NCI-H1048 (cell line): ENCODE data around the gene MTR.
"Not testable (repeated sequence)": the region's sequence is repeated elsewhere in the genome, so short reads cannot be mapped to it uniquely, and the experiment has no call there.

Experiments
- DNase-seq: peaks from one replicate; lab custom pipeline; 2025; lab: John Stamatoyannopoulos, UW

Gene MTR

DNA sequence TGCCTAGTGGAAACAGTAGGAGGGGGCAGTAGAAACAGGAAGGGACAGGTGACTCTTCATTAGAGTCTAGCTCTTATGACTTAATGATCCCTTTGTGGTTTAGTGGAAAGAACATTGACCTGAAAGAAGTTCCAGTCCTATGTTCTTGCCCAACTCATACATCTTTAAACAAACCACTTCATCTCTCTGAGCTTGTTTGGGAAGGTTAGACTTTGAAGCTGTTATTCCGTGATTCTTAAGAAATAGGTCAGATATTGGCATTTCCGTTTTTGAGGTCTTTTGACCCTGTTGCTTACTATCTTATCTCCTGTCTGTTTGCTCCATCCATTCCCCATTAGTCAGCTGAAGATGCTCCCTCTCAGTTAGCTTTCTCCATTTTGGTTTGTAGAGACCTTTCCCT lies 38.5 kb downstream of the MTR start:
- DNase-seq, result no peak

DNA sequence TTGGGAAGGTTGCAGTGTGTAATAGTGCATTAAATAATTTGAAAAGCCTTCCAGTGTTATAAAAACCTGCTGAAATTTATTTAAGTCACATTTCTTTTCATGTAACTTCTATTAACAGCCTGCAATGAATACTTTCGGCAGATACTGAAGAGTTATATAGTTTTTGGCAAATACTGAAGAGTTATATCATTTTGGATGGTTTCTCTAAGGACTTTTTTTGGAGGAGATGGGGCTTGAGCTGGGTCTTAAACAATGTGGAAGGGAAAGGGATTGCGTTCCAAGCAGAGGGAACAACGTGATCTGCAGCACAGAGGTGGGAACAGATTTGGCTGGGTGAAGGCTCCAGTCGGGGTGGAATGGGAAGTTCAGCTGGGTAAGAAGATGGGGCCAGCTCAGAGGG lies 39.8 kb downstream of the MTR start:
- DNase-seq, result no peak

DNA sequence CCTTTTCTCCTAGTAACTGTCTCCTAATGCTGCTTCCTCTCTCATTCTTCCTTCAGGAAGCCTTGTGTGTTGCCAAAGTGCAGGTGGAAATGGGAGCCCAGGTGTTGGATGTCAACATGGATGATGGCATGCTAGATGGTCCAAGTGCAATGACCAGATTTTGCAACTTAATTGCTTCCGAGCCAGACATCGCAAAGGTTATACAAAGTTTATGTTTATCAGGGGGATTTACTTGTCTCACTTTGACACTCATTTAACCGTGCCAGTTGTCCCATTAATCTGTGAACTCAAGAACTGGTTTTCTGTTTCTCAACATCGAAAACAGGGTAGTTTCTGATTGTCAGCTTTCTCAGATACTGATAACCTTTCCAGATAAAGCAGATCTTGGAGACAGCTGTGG lies 40.4 kb downstream of the MTR start:
- no peak for DNase-seq

DNA sequence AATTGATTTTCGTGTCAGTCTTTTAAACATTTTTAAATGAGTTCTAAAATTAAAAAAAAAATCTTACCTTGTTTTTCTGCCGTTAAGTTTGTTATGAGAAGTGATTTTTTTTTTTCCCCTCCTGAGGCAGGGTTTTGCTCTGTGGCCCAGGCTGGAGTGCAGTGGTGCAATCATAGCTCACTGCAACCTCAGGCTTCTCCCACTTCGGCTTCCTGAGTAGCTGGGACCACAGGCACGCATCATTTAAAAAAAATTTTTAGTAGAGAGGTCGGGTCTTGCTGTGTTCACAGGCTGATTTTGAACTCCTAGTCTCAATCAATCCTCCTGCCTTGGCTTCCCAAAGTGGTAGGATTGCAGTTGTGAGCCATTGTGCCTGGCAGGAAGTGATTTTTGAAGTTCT lies 41.1 kb downstream of the MTR start:
- no peak for DNase-seq

DNA sequence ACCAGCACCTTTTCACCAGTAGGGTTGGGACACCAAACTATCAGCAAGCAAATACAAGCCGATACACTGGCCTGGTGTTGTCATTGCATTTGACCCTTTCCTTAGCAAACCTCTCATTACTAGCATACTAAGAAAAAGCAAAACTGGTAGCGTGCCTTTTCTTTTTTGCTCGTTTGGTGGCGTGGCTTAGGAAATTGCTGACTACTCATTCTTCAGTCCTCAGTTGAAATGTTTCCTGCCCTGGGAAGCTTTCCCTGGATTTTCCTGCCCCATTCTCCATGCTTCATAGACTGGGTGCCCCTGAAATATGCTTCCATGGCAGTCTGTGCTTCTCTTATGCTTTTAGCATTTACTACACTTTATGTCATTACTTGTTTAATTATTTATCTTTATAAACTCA lies 42.0 kb downstream of the MTR start:
- no peak for DNase-seq

DNA sequence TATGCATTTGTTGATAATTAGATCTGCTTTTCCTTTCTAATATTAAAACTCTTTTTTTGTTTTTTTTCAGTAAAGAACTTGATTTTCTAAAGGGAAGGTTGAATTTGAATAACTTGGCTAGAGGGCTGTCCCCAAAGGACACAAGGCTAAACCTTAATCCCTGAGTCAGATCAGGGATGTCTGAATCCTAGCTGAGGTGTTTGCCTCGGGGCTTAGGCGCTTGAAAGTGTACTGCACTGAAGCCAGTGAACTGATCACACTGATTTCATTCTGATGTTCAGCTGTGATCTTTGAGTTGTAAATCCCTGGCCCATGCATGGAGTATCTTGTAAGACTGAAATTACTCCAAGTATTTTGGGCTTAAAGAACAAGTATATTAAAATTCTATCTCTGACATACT lies 42.8 kb downstream of the MTR start:
- no peak for DNase-seq

DNA sequence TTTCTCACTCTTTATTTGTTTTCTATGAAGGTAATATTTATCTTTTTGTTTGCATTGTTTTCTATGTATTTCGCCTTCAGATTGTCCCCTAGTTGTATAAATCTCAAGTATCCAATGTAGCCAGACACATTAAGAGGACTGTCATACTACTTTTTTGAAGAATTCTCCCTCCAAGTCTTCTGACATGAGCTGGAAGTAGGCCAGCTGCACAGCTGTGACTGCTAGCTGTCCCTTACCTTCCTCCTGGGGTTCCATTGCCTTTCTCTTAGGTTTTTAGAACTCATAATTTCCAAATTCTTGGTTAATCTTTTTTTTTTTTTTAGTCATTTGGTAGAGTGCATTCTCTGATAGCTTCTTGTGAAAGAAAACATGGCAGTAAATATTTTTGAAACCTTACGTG lies 46.2 kb downstream of the MTR start:
- no peak for DNase-seq

DNA sequence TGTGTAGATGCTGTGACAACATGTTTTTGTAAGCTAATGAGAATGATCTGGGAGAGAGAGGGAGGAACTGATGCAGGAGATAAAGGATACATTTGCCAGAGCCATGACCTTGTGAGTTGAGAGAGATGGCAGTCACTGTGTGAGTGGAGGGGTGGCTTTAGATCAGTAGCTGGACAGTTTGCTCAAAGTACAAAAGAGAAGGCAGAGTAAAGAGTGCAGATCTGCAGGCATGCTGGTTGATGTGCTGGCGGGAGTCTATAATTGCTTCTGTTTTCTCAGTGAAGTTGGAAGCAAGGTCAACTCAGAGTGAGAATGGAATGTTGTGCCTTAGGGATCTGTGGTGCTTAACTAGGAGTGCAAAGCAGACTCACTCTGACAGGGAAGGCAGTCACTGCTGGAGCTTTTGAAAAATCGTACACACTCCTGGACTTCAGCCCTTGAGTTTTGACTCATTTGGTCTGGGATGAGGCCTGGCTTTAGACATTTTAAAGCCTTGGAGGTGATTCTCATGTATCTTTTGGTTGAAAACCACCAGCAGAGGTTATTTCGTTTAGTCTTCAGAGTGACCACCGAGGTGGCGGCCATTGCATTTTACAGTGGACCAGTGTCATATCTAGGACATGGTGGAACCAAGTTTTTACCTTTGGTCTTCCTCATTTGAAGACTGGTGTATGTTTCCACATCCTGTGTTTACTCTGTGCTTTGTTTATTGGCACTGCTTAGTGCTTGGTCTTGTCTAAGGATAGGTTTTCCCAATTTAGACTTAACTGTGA lies 49.6 kb downstream of the MTR start:
- DNase-seq, result no peak

DNA sequence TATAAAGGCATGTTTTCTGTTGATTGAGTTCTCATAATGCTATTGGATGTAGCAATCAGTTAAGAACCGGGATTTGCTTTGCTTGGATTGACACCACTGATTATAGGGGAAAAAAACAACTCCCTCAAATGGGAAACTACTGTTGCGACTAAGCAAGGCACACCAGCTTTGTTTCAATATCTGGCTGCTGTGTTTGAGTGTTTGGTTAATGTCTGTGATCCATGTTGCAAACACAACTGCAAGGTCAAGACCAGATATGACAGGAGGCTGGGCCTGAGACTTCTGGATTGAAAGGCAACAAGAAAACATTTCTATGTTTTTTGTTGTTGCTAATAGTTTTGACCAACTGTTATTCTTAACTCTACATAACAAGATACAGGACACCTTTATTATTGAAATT lies 50.7 kb downstream of the MTR start:
- no peak for DNase-seq

DNA sequence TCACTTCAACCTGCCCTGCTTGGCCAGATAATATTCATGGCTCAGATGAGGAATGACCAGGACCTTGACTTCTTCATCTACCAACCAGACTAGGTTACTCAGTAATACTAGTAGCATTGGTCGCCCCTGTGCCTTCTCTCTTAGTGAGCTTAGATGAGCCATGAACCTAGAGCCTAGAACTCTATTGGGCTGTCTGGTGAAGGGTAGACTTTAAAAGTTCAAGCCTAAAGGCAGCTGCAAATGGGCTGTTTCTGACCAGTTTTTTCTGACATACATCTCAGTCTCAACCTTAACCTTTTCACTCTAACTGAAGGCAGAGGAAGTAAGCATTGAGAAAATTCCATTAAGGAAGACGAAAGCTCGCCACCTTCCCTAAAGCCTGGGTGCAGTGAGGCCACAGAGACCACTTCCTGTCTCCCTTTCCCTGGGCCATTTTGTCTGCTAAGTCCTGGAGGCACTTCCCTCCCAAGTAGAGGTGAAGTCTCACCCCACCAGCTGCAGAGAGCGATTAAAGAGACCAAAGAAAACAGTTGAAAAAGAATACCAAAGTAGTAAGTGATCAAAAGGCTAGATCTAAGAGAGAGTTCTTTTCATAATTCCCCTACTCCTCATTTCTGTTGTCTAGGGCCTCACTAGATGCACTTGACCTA lies 53.3 kb downstream of the MTR start:
- DNase-seq, result no peak

DNA sequence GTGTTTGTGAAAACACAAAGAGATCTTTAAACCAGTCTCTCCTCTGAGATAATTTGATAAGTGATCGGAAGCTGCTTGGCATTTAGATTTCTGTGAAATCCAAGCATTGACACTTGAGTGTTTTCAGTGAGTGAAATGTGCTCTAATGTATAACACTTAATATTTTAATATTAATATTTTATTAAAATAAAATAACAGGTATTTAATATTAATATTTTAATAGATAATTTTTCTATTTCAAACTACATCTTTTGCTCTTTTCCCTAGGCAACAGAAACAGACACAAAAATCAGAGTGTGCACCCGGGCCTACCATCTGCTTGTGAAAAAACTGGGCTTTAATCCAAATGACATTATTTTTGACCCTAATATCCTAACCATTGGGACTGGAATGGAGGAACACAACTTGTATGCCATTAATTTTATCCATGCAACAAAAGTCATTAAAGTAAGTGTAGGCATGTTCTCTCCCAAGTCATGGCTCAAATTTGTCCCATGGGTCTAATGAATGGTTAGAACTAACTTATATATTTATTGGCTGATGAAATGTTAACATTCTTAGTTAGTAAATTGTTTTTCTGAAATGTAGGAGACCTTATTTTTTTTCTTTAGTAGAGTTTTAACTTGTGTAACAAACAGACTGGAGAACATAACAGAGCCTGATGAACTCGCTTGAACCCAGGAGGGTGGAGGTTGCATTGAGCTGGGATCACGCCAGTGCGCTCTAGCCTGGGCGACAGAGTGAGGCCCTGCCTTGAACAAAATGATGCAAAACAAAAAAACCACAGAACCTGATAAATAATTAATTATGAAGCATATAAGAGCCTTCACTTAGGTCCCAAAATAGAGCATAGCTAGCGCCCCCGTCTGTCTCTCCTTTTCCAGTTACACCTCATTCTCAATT lies 55.2 kb downstream of the MTR start:
- DNase-seq, result no peak

DNA sequence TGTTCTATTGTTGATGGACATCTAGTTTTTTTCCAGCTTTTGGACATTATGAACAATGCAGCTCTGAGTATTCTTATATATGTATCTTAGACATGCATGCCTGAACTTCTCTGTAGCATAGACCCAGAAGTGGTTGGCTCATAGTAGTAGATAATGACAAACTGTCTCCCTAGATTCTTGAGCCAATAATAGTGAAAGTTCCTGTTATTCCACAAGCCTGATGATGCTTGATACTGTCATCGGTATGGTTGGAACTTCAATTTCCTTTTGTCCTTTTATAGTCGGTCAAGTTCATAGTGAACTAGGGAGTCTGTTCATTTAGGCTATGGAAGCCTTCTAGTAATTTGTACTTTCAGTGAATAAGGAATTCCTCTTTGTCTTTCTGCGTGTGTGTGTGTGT lies 56.8 kb downstream of the MTR start:
- no peak for DNase-seq

DNA sequence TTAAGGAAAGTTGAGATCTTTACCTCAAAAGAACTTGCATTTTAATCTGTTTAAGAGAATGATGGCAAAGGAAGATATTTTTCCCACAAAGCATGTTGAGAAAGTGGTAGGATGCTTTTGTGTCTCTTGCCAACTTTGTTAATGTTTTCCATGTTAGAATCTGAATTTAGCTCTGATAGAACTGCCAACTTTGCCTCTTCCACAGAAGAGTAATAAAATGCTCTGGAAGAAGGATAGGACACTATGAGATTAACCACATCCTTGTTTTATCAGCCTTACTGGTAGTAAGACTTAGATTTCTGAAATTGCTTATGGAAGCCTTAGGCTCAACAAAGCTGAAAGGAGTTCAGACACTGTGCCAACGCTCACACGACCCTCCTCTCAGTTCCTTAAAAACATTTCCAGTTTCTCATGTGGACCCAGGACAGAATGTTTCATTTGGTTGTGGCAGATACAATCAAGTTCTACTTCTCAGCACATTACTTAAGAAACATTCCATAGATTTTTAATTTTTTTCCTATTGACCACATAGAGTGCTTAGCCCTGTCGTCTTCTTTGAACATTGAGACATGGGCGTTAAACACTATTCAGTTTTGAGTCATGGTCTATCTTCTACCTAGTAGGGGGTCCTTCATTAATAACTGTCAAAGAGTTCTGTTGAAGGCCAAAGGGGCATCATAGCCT lies 59.0 kb downstream of the MTR start:
- no peak for DNase-seq

DNA sequence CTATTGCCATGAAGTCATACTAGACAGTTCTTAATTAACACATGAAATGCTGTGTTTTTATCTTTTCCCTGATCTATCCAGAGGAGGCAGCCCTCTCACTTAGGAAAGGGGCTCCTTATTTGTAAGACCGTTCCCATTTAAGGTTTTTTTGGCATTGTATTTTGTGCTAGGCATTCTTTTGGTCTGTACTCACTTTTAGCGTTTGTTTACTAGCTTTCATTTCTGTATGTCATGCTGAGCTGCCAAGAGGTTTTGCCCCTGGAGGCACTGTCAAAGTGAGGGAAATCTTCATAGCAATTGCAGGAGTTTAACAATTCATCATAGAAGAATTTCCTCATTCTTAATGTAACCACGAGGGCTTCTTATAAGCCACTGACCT lies 59.5 kb downstream of the MTR start:
- no peak for DNase-seq

DNA sequence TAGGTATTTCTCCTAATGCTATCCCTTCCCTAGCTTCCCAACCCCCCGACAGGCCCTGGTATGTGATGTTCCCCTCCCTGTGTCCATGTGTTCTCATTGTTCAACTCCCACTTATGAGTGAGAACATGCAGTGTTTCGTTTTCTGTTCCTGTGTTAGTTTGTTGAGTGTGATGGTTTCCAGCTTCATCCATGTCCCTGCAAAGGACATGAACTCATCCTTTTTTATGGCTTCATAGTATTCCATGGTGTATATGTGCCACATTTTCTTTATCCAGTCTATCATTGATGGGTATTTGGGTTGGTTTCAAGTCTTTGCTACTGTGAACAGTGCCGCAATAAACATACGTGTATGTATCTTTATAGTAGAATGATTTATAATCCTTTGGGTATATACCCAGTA lies 61.6 kb downstream of the MTR start:
- not testable (repeated sequence) for DNase-seq

DNA sequence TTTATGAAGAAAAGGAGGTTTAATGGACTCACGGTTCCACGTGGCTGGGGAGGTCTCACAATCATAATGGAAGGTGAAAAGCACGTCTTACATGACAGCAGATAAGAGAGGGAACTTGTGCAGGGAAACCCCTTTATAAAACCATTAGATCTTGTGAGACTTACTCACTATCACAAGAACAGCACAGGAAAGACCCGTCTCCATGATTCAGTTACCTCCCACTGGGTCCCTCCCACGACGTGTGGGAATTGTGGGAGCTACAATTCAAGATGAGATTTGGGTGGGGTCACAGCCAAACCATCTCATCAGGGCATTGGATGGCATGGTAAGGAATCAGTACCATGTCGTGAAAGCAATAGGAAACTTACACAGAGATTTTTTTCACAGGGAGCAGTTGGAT lies 63.1 kb downstream of the MTR start:
- no peak for DNase-seq

DNA sequence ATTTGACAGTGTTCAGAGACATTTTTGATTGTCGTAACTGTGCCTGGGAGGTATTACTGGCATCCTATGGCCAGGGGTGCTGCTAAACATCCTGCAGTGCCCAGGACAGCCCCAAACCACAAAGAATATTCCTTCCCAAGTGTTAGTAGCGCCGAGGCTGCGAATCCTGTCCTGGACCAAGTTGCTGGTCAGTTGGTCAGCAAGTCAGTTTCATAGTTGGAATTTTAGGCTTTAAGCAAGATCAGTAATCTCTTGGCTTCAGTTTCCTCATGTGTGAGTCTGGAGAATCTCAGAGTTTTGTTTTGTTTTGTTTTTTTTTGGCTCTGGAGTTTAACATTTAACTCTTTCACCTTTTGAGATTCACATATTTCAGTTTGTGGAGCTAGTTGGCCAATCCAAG lies 65.0 kb downstream of the MTR start:
- no peak for DNase-seq

DNA sequence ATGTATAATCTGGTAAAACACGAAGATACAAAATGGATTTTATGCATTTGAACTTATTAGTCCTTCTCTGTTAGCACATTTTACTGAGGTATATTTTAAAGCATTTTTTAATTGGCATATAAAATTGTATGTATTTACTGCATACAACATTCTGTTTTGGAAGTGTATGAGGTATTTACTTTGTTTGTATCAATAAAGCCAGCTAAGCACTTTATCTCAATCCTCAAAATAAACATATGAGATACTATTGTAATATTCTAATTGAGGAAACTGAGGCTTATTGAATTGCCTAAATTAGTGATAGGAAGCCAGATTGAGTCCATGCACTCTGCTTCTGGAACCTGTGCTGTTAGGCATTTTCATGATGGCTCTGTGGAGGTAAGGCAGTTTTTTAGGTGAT lies 65.6 kb downstream of the MTR start:
- no peak for DNase-seq

DNA sequence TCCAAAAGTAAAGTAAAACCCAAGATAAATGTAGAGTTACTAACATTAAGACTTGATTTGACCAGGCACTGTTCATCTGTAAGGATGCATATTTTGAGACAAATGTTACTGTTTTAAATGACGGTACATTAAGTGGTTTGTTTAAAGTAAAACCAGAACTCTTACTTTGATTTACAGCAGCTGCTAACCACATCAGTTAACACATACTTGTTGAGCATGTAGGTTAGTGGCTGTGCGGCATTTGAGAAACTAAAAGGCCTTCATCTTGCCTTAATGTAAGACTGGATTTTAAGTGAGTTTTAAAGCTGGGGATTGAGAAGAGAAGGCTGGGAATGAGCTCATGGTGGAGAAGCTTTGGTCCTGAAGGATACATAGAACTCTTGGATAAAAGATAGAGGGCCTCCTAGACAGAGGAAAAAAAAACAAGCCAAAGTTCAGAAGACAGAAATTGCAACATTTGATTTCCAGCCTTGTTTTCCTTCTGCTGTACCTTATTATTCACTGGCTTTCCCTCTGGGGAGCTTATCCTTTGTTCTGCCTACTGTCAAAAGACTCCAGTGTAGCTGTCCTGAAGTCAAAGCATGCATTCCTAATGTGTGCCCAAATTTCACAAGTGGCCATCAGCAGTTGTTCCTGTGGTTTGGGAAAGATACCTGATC lies 66.6 kb downstream of the MTR start:
- no peak for DNase-seq

DNA sequence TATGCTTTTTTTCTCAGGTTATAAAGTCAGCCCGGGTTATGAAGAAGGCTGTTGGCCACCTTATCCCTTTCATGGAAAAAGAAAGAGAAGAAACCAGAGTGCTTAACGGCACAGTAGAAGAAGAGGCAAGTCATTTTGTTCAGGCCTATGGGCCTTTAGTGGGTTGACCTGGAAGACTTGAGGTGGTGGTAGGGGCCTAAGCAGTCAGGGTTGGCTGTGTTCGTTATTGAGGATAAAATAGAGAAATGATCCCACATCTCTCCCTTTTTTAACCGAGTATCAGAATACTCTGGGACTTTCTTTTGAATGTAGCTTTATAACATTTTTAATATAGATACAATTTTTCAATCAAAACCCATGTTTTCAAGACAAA lies 67.1 kb downstream of the MTR start:
- no peak for DNase-seq

DNA sequence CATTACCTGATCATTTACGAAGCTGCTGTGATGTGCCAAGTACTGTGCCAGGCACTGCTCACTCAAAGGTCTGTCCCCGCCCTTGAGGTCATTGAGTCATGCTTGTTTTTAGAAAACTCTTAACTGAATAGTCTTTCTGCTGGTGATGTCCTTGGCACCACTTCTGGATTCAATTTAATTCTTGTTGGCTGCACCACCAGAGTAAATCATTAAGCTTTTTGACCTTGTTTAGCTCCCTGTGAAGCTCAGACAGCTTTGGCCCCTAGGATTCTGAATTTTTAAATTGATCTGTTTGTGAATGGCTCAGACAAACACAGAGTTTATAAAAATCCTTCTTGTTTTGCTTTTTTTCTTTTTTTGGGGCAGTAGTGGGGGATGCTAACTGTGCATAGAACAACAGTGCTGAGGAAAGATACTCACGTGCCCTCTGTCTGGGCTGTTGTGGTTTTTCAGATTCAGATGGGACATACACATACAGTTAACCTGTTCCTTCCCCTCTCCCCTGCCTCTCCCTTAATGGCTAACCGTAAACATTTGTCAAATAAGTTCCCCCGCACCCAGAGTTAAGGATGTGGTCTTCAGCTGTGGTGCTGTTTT lies 67.6 kb downstream of the MTR start:
- no peak for DNase-seq

DNA sequence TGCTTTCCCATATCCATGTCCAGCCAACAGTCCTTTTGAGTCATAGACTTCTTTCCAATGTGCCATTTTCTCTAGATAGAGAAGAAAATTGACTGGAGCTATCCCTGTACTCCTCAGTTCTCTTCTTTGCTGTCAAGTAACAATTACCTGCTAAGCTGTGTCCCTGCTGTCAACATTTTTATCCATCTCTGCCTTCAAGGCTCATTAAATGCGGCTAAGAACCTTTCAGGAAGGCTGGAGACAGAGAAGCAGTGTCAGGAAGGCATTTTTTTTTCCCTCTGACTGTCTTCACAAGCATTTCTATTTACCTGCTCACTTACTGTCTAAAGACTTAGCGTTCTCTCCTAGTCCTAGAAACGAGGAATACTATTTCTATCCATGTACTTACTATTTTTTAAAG lies 69.1 kb downstream of the MTR start:
- DNase-seq, result no peak
